SK-N-SH (cell line): ENCODE data around the gene PRDX5. TPM values are rescaled to one million over a fixed set of nuclear protein-coding genes. Genes with fewer than 3 reads are reported as not detected.
A peak's percentile ranks its signal among the peaks of the same experiment; 100 is the strongest.

Experiments
- CTCF ChIA-PET: fragments of 300-600, 350-600 bp; formaldehyde crosslinking; extraction: SDS; loops from one replicate; lab custom pipeline; 2021; lab: Yijun Ruan, JAX
- POLR2A ChIA-PET: fragments of 350-600 bp; sonication (Branson Sonifier 250); formaldehyde crosslinking; extraction: SDS; loops from one replicate; lab custom pipeline; 2020; ENCODE audit warnings: antibody characterized with exemption, inconsistent platforms; lab: Yijun Ruan, JAX
- DNase-seq: peaks from one replicate; pipeline ENCODE4 v3.0.0; 2012
- H2AFZ ChIP-seq: fragments of 200-600 bp; sonication (generic); 2 replicates; pipeline ENCODE4 v1.8.1; 2016; ENCODE audit warnings: antibody characterized with exemption, mild to moderate bottlenecking, low read depth
- H3F3A ChIP-seq: fragments of 200-600 bp; sonication (generic); replicated peaks from 2 replicates; pipeline ENCODE3; 2016; ENCODE audit warnings: antibody characterized with exemption, mild to moderate bottlenecking; ENCODE audit not compliant: insufficient read depth
- H3K27ac ChIP-seq, 2 experiments: fragments of 200-500 bp in 1 of 2; fragments of 200-600 bp in 1 of 2; sonication (Bioruptor generic) in 1 of 2; sonication (generic), shearing (Covaris generic) in 1 of 2; 2 replicates each; pipeline versions ENCODE4 v1.5.1 to v1.6.1; 2014 to 2016; ENCODE audit warnings: low read depth in 2 of 2, inconsistent platforms in 1 of 2, low read length in 1 of 2, mild to moderate bottlenecking in 1 of 2, mixed read lengths in 1 of 2
- H3K27me3 ChIP-seq: fragments of 200-600 bp; sonication (generic), shearing (Covaris generic); 2 replicates; pipeline ENCODE4 v1.6.1; 2016; ENCODE audit warnings: mixed run types; ENCODE audit not compliant: insufficient read depth
- H3K36me3 ChIP-seq, 2 experiments: fragments of 200-500 bp in 1 of 2; fragments of 200-600 bp in 1 of 2; sonication (Bioruptor generic) in 1 of 2; sonication (generic) in 1 of 2; replicated peaks in 1 of 2; 2 replicates each; pipeline versions ENCODE3 to v1.5.1; 2014 to 2016; ENCODE audit warnings: low read length in 1 of 2, mild to moderate bottlenecking in 1 of 2; ENCODE audit not compliant: insufficient read depth in 2 of 2, control insufficient read depth in 1 of 2
- H3K4me1 ChIP-seq, 2 experiments: fragments of 200-500 bp in 1 of 2; fragments of 200-600 bp in 1 of 2; sonication (Bioruptor generic) in 1 of 2; sonication (generic), shearing (Covaris generic) in 1 of 2; 2 replicates each; pipeline versions ENCODE4 v1.5.1 to v1.6.1; 2014 to 2016; ENCODE audit warnings: low read depth in 1 of 2, low read length in 1 of 2, mixed run types in 1 of 2; ENCODE audit not compliant: insufficient read depth in 2 of 2, control insufficient read depth in 1 of 2
- H3K4me2 ChIP-seq: fragments of 200-600 bp; sonication (generic), shearing (Covaris generic); 2 replicates; pipeline ENCODE4 v1.6.1; 2017; ENCODE audit warnings: mixed run types
- H3K4me3 ChIP-seq, 2 experiments: fragments of 200-500 bp in 1 of 2; fragments of 200-600 bp in 1 of 2; sonication (Bioruptor generic) in 1 of 2; sonication (generic), shearing (Covaris generic) in 1 of 2; 2 replicates each; pipeline versions ENCODE4 v1.5.1 to v1.8.1; 2014 to 2016; ENCODE audit warnings: low read depth in 2 of 2, inconsistent platforms in 1 of 2, low read length in 1 of 2, mild to moderate bottlenecking in 1 of 2, mixed read lengths in 1 of 2, moderate library complexity in 1 of 2
- H3K79me2 ChIP-seq: fragments of 200-600 bp; sonication (generic); 2 replicates; pipeline ENCODE4 v1.8.1; 2017; ENCODE audit warnings: mild to moderate bottlenecking; ENCODE audit not compliant: insufficient read depth
- H3K9ac ChIP-seq: fragments of 200-600 bp; sonication (generic); 2 replicates; pipeline ENCODE4 v1.6.1; 2017; ENCODE audit warnings: mixed run types
- H3K9me2 ChIP-seq: fragments of 200-600 bp; sonication (generic); 2 replicates; pipeline ENCODE4 v1.6.1; 2017; ENCODE audit warnings: mixed run types
- H3K9me3 ChIP-seq: fragments of 200-600 bp; sonication (generic); 2 replicates; pipeline ENCODE4 v1.6.1; 2017; ENCODE audit warnings: mixed run types, mild to moderate bottlenecking, moderate library complexity
- H4K20me1 ChIP-seq: fragments of 200-600 bp; sonication (generic); 2 replicates; pipeline ENCODE4 v1.6.1; 2017; ENCODE audit warnings: mild to moderate bottlenecking, mixed run types; ENCODE audit not compliant: insufficient read depth
- CTCF ChIP-seq: fragments of 200-600 bp; sonication (generic); IDR thresholded peaks from 2 replicates; pipeline ENCODE4 v1.6.1; 2017; ENCODE audit warnings: antibody characterized with exemption, mild to moderate bottlenecking, moderate library complexity
- ELF1 ChIP-seq: IDR thresholded peaks from 2 replicates; pipeline ENCODE4 v1.4.0; 2012
- FOSL2 ChIP-seq: IDR thresholded peaks from 2 replicates; pipeline ENCODE4 v1.4.0; 2012; ENCODE audit warnings: low read depth, mild to moderate bottlenecking, moderate library complexity, borderline replicate concordance
- JUND ChIP-seq: IDR thresholded peaks from 2 replicates; pipeline ENCODE4 v1.4.0; 2012
- RAD21 ChIP-seq: IDR thresholded peaks from 2 replicates; pipeline ENCODE4 v1.6.1; 2012; ENCODE audit warnings: mild to moderate bottlenecking, low read length
- REST ChIP-seq: IDR thresholded peaks from 2 replicates; pipeline ENCODE4 v1.6.1; 2012; ENCODE audit warnings: mild to moderate bottlenecking, low read depth, low read length, moderate library complexity
- RFX5 ChIP-seq: IDR thresholded peaks from 2 replicates; pipeline ENCODE4 v1.6.1; 2012; ENCODE audit warnings: mild to moderate bottlenecking, improper control_type of control experiment, low read length
- RXRA ChIP-seq: IDR thresholded peaks from 2 replicates; pipeline ENCODE4 v1.4.0; 2012; ENCODE audit warnings: low read depth, mild to moderate bottlenecking, borderline replicate concordance
- SMC3 ChIP-seq: IDR thresholded peaks from 2 replicates; pipeline ENCODE4 v1.6.1; 2012; ENCODE audit warnings: low read depth, low read length, improper control_type of control experiment
- TEAD4 ChIP-seq: IDR thresholded peaks from 2 replicates; pipeline ENCODE4 v1.4.0; 2012; ENCODE audit warnings: mild to moderate bottlenecking, borderline replicate concordance; ENCODE audit not compliant: insufficient read depth
- WGBS: methylation state at CpG from one replicate; pipeline ENCODE4 v1.1.6; 2017; ENCODE audit warnings: low lambda C conversion rate; 5-methylcytosine and 5-hydroxymethylcytosine counted together
- polyA plus RNA-seq, 3 experiments: library from polyadenylated mRNA; depleted of rRNA; stranded (reverse); fragments of >200 nt; gene quantifications; 2 replicates each; pipeline ENCODE4 v1.2.3, GENCODE V29; 2012

Gene PRDX5
- polyA plus RNA-seq, 1 of the 3 experiments (the other 2 are of a cell fraction): 1,000 TPM

GRCh38 chr11:64355078-64355940 lies 37.4 kb downstream of the PRDX5 start:
- H3K27ac ChIP-seq: peak overlapping the region; percentile 34 to 36; a peak in 3 of 4 replicates
- H3K9me3 ChIP-seq: no peaks in the 10 kb centered on the region
- peak; percentile 89 for DNase-seq
- H3F3A ChIP-seq: peaks cover 12% of the 10 kb centered on the region
- peaks cover 20 to 28% of the 10 kb centered on the region in 2 experiments; a peak in 3 of 4 replicates for H3K4me1 ChIP-seq
- H3K79me2 ChIP-seq: peaks cover 13% of the 10 kb centered on the region
- no peaks in the 10 kb centered on the region for H3K9me2 ChIP-seq
- no peak for TF ChIP-seq RXRA
- TF ChIP-seq RFX5: no peak
- TF ChIP-seq TEAD4: no peak
- peak; percentile 51 for TF ChIP-seq SMC3
- peak; percentile 74 for TF ChIP-seq CTCF
- TF ChIP-seq ELF1: peak; percentile 52; the same call in 1 of the 2 replicates
- TF ChIP-seq JUND: no peak; the same call in 1 of the 2 replicates
- no peak for TF ChIP-seq REST
- TF ChIP-seq RAD21: peak; percentile 65
- peak; percentile 64; the same call in 1 of the 2 replicates for TF ChIP-seq FOSL2
- peaks cover 0 to 1% of the 10 kb centered on the region in 2 experiments for H3K36me3 ChIP-seq
- WGBS: 46% methylated on average over 13 of the region's 23 CpGs
- no peaks in the 10 kb centered on the region for H3K27me3 ChIP-seq
- peak overlapping the region; percentile 18 to 40; a peak in 2 of 4 replicates for H3K4me3 ChIP-seq
- H3K9ac ChIP-seq: peak overlapping the region; percentile 53; the same call in 1 of the 2 replicates
- CTCF ChIA-PET: interaction anchor here (0.6 to 5.5 kb wide), 26 partner anchors 12 to 298 kb away, joined by 3 to 42 read pairs (median 4); partner anchors contain the start of genes ESRRA, PRDX5 and TRMT112
- H2AFZ ChIP-seq: 0 out of 2 replicates have a peak overlapping the region, but pooled peaks have one; percentile 32
- POLR2A ChIA-PET: interaction anchor here (0.8 to 2.2 kb wide), 3 partner anchors 18 to 38 kb away, joined by 3 to 9 read pairs (median 6); partner anchors contain the start of genes PRDX5 and TRMT112
- 0 out of 2 replicates have a peak, but pooled peaks cover 4% of the 10 kb centered on the region for H4K20me1 ChIP-seq
- peak overlapping the region; percentile 73; the same call in 1 of the 2 replicates for H3K4me2 ChIP-seq
